BLaER1 treated with 17β-estradiol and CSF1 and Interleukin-3, amounts not matched to agents 10 nM and 100 nM (cell line): ENCODE data around the gene CARD18.
A peak's percentile ranks its signal among the peaks of the same experiment; 100 is the strongest.
"Not testable (repeated sequence)": the region's sequence is repeated elsewhere in the genome, so short reads cannot be mapped to it uniquely, and the experiment has no call there.

ENCODE experiments used
- H3K27ac ChIP-seq, 11 experiments: shearing (Covaris generic); formaldehyde crosslinking; 2 replicates each; pipeline ENCODE4 v1.8.1; 2022
- H3K27me3 ChIP-seq, 11 experiments: shearing (Covaris generic); formaldehyde crosslinking; 2 replicates each; pipeline ENCODE4 v1.8.1; 2022
- H3K36me3 ChIP-seq, 11 experiments: shearing (Covaris generic); formaldehyde crosslinking; 2 replicates each; pipeline ENCODE4 v1.8.1; 2022
- H3K4me1 ChIP-seq, 10 experiments: shearing (Covaris generic); formaldehyde crosslinking; 2 replicates each; pipeline ENCODE4 v1.8.1; 2022
- H3K4me2 ChIP-seq, 11 experiments: shearing (Covaris generic); formaldehyde crosslinking; 2 replicates each; pipeline ENCODE4 v1.8.1; 2022
- H3K4me3 ChIP-seq, 10 experiments: shearing (Covaris generic); formaldehyde crosslinking; 2 replicates each; pipeline ENCODE4 v1.8.1; 2022
- H3K9ac ChIP-seq, 11 experiments: shearing (Covaris generic); formaldehyde crosslinking; 2 replicates each; pipeline ENCODE4 v1.8.1; 2022
- H3K9me3 ChIP-seq, 11 experiments: shearing (Covaris generic); formaldehyde crosslinking; replicated peaks in 1 of 11; 2 replicates each; pipeline ENCODE4 v1.8.1; 2022
- H4K20me1 ChIP-seq, 11 experiments: shearing (Covaris generic); formaldehyde crosslinking; 2 replicates each; pipeline ENCODE4 v1.8.1; 2022
- Cebpa-rat ChIP-seq, 11 experiments: shearing (Covaris generic); IDR thresholded peaks; 2 replicates each; pipeline ENCODE4 v1.8.1; 2022

CARD18 gene

DNA sequence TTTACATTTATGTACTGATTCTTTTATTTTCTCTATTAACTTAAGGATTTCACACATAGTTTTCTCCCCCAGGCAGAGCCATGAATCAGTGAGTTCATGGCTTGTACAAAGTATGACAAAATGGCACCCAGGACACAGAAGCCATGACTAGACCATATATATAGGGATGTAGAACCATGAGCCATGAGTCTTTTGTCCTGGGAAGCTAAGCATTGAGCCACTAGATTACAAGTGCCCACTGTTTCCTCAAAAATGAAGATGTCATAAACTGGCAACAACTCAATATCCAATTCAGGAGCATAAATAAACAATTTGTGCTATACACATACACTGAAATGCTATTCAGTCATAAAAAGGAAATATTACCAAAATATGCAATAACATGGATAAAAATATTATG lies 36.2 kb downstream of the CARD18 start:
- Histone ChIP-seq H3K4me1 (peaks cover 0 to 44% (median 3%) of the 10 kb centered on the region in 10 experiments; a peak in 10 of 20 replicates), H3K4me2 (no peak overlapping the region), H3K4me3 (no peak overlapping the region), H3K27me3 (no peaks in the 10 kb centered on the region), H3K27ac (no peak overlapping the region), H3K9ac (no peak overlapping the region), H4K20me1 (no peaks in the 10 kb centered on the region), H3K36me3 (no peaks in the 10 kb centered on the region), H3K9me3 (peaks cover 0 to 9% (median 0%) of the 10 kb centered on the region in 11 experiments; a peak in 3 of 22 replicates)
- no peak for TF ChIP-seq Cebpa-rat (IDR thresholded peaks at IDR 0.05)

DNA sequence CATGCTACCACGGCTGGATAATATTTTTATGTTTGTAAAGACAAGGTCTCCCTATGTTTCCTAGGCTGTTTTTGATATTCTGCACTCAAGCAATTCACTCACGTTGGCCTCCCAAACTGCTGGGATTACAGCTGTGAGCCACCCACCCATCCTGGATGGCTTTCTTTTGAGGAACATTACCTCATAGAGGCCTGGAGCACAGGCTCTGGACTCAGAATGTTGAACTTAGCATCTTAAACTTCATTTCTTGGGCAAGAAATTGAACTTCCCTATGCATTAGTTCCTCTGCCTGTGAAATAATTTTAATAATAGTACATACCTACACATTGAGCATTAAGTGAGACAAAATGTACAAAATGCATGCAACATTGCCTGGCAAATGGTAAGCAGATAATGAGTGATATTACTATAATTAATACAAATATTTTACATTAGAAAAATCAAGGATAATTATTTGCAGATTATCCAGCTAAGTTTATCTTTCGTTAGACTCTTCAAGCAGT lies 37.4 kb downstream of the CARD18 start:
- H3K36me3 ChIP-seq, H4K20me1 ChIP-seq, H3K27me3 ChIP-seq, H3K9ac ChIP-seq, H3K27ac ChIP-seq, H3K4me3 ChIP-seq, H3K9me3 ChIP-seq: not testable (repeated sequence)
- Histone ChIP-seq H3K4me1 (peaks cover 0 to 41% (median 3%) of the 10 kb centered on the region in 10 experiments; a peak in 10 of 20 replicates), H3K4me2 (peak overlapping the region in 1 of 11 experiments; percentile 68; a peak in 1 of 22 replicates)

DNA sequence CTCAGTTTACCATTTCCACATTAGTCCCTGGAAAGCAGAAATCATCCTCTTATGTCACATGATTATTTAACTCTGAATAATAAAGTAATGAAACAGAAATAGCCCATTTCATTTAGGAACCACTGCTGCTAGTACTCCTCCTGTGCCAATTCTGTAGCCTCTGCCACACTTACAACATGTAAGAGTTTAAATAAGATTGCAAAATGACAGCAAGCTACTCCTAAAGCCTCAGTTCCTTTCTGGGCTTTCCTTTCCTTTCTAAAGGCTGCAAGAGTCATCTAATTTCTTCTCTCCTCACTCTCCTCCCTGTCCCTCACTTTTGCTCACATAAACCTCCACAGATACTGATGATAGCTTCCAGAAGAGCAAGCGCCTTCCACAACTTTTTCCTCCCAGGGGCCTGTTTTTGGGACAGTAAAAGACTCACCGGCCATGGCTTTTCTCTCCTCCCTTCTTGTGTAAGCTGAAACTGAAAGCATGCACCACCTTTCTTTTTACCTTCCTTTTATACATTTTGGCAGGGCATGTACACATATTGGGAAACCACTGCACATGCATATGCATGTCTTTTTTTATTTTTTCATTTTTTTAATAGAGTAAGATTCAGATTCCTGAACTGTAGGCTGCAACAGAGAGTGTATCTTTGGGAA lies 38.5 kb downstream of the CARD18 start:
- Histone ChIP-seq H3K4me2 (peak overlapping the region in 3 of 11 experiments; percentile 45 to 85 (median 68); a peak in 6 of 22 replicates), H3K27ac (peak overlapping the region in 2 of 11 experiments; percentile 47 to 59; a peak in 2 of 22 replicates), H3K9ac (no peak overlapping the region), H3K4me1 (peaks cover 0 to 41% (median 3%) of the 10 kb centered on the region in 10 experiments; a peak in 10 of 20 replicates), H3K27me3 (no peaks in the 10 kb centered on the region), H3K9me3 (peaks cover 0 to 9% (median 0%) of the 10 kb centered on the region in 11 experiments; a peak in 3 of 22 replicates), H3K36me3 (no peaks in the 10 kb centered on the region), H3K4me3 (no peak overlapping the region), H4K20me1 (no peaks in the 10 kb centered on the region)
- no peak for TF ChIP-seq Cebpa-rat (IDR thresholded peaks at IDR 0.05)

DNA sequence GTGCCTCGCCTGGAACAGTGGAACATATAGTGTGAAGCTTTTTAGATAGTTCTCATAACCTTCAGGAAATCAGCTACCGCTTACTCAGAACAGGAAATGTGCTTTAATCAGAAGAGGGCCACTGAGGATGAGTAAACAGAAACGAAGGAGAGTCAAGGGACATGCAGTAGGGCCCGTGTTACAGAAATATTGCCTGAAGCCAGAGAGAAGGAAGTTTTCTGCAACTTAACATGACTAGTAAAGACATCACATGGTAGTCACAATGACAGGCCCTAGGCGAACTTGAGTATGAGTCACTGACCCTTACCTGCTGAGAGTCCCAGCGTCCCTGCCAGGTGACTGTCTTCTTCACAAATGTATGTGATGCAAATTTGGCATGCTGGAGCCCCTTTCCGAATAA lies 39.4 kb downstream of the CARD18 start:
- Histone ChIP-seq H4K20me1 (no peaks in the 10 kb centered on the region), H3K27me3 (no peaks in the 10 kb centered on the region), H3K27ac (peak overlapping the region in 3 of 11 experiments; percentile 30 to 59 (median 47); a peak in 6 of 22 replicates), H3K4me1 (peaks cover 0 to 41% (median 3%) of the 10 kb centered on the region in 10 experiments; a peak in 10 of 20 replicates), H3K36me3 (no peaks in the 10 kb centered on the region), H3K9ac (no peak overlapping the region), H3K4me2 (peak overlapping the region in 5 of 11 experiments; percentile 3 to 85 (median 45); a peak in 8 of 22 replicates), H3K9me3 (peaks cover 0 to 4% (median 0%) of the 10 kb centered on the region in 11 experiments; a peak in 3 of 22 replicates), H3K4me3 (no peak overlapping the region)
- no peak for TF ChIP-seq Cebpa-rat (IDR thresholded peaks at IDR 0.05)

DNA sequence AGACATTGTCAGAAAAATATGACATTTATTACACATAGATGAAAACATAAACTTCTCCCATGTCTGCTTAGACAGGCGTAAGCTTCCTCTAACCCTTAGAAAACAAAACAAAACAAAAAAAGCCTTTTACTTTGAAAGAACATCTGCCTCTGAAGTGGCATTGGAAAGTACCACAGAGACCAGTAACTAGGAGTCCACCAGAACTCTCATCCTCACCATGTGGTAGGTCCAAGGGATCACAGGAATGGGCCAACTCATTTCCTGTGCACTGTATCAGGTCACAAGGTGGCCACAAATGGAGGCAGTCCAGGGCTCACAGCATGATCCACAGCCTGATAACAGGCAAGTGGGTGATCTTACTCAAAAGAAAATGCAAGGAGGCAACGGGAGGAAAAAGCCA lies 40.0 kb downstream of the CARD18 start:
- H3K36me3 ChIP-seq, H3K4me3 ChIP-seq, H3K9ac ChIP-seq, H3K9me3 ChIP-seq, H4K20me1 ChIP-seq, H3K27me3 ChIP-seq: not testable (repeated sequence)
- H3K27ac ChIP-seq: peak overlapping the region in 3 of 11 experiments; percentile 30 to 59 (median 47); a peak in 4 of 22 replicates
- H3K4me2 ChIP-seq: peak overlapping the region in 3 of 11 experiments; percentile 45 to 85 (median 68); a peak in 5 of 22 replicates
- H3K4me1 ChIP-seq: peaks cover 0 to 37% (median 3%) of the 10 kb centered on the region in 10 experiments; a peak in 10 of 20 replicates

DNA sequence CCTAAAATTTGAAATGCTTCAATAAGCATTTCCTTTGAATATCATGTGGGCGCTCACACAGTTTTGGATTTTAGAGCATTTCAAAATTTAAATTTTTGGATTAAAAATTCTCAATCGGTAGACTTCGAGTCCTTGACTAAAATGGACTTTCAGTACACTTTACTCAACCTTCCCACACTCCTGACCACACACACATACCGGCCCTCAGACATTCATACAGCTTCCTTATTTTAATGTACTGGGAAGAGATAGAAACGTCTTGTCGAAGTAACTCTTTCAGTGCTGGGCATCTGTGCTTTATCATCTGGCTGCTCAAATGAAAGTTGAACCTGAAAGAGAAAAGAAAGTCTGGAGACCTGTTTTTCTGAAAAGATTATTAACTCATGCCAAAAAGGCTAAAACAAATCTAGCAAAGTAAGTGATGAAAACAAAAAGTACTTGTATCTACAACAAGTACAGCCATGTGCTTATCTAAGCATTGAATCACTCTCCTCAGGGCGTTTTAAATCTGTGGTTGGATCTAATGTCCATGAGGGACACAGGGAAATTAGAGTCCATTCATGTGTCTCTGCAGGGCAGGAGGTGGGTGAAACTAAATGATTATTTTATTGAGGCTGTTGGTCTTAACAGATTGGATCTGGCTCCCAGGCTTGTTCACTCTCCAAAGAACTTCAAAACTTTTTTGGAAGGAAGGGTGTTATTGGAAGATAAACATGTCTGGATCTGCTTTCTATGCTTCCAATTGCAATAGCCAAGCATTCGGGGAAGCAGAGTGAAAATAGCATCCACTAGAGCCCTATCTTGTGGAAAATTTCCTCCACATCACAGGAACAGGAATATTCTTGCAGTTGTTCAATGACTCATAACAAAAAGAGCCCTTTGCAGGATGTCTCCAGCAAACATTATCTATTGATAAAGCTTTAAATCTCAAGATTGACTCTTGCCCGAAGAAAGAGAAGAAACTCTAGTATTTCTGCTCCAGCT lies 47.0 kb downstream of the CARD18 start:
- Histone ChIP-seq H4K20me1 (no peaks in the 10 kb centered on the region), H3K4me2 (peak overlapping the region in 2 of 11 experiments; percentile 16 to 22; a peak in 2 of 22 replicates), H3K9me3 (no peaks in the 10 kb centered on the region), H3K36me3 (no peaks in the 10 kb centered on the region), H3K4me3 (no peak overlapping the region), H3K27ac (no peak overlapping the region), H3K9ac (no peak overlapping the region), H3K4me1 (peaks cover 0 to 13% (median 0%) of the 10 kb centered on the region in 10 experiments; a peak in 2 of 20 replicates), H3K27me3 (no peaks in the 10 kb centered on the region)
- TF ChIP-seq Cebpa-rat (IDR thresholded peaks at IDR 0.05): no peak
